HEK293 (cell line): ENCODE measurements around the gene C1QL4.
A peak's percentile ranks its signal among the peaks of the same experiment; 100 is the strongest.

Experiments
- FEZF1 ChIP-seq: fragments of 450-650 bp; formaldehyde crosslinking; IDR thresholded peaks from 2 replicates; pipeline ENCODE4 v1.5.1; 2016; ENCODE audit warnings: missing biosample characterization, missing genetic modification characterization
- GLI4 ChIP-seq: fragments of 450-650 bp; formaldehyde crosslinking; IDR thresholded peaks from 2 replicates; pipeline ENCODE4 v1.5.1; 2016; ENCODE audit warnings: missing biosample characterization, missing genetic modification characterization
- KLF1 ChIP-seq: fragments of 450-650 bp; formaldehyde crosslinking; IDR thresholded peaks from 2 replicates; pipeline ENCODE4 v1.5.1; 2016; ENCODE audit warnings: missing biosample characterization, missing genetic modification characterization
- PRDM1 ChIP-seq: fragments of 450-650 bp; formaldehyde crosslinking; IDR thresholded peaks from 2 replicates; pipeline ENCODE4; 2016; ENCODE audit warnings: missing biosample characterization, missing genetic modification characterization
- SALL2 ChIP-seq: fragments of 450-650 bp; formaldehyde crosslinking; IDR thresholded peaks from 2 replicates; pipeline ENCODE4 v1.5.0; 2017; ENCODE audit warnings: missing biosample characterization, mild to moderate bottlenecking, missing genetic modification characterization, borderline replicate concordance
- SCRT1 ChIP-seq: fragments of 450-650 bp; formaldehyde crosslinking; IDR thresholded peaks from 2 replicates; pipeline ENCODE4 v1.5.1; 2016; ENCODE audit warnings: missing biosample characterization, missing genetic modification characterization, borderline replicate concordance
- SCRT2 ChIP-seq: fragments of 450-650 bp; formaldehyde crosslinking; IDR thresholded peaks from 2 replicates; pipeline ENCODE4 v1.5.1; 2016; ENCODE audit warnings: missing biosample characterization, missing genetic modification characterization
- SP2 ChIP-seq: fragments of 450-650 bp; formaldehyde crosslinking; IDR thresholded peaks from 2 replicates; pipeline ENCODE4 v1.5.1; 2016; ENCODE audit warnings: missing biosample characterization, missing genetic modification characterization
- TRIM28 ChIP-seq: IDR thresholded peaks from 2 replicates; pipeline ENCODE4 v1.6.1; 2011; ENCODE audit warnings: low read length, control low read depth, borderline replicate concordance
- ZBTB1 ChIP-seq: fragments of 450-650 bp; formaldehyde crosslinking; IDR thresholded peaks from 2 replicates; pipeline ENCODE4 v1.5.1; 2016; ENCODE audit warnings: missing biosample characterization, missing genetic modification characterization
- ZBTB20 ChIP-seq: fragments of 450-650 bp; formaldehyde crosslinking; IDR thresholded peaks from 2 replicates; pipeline ENCODE4 v1.5.1; 2016; ENCODE audit warnings: missing biosample characterization, missing genetic modification characterization
- ZBTB21 ChIP-seq: fragments of 450-650 bp; formaldehyde crosslinking; IDR thresholded peaks from 2 replicates; pipeline ENCODE4 v1.5.1; 2017; ENCODE audit warnings: missing biosample characterization, missing genetic modification characterization
- ZBTB8A ChIP-seq: fragments of 450-650 bp; formaldehyde crosslinking; IDR thresholded peaks from 2 replicates; pipeline ENCODE4 v1.5.1; 2016; ENCODE audit warnings: missing biosample characterization, missing genetic modification characterization
- ZNF140 ChIP-seq: fragments of 450-650 bp; formaldehyde crosslinking; IDR thresholded peaks from 2 replicates; pipeline ENCODE4 v1.5.1; 2016; ENCODE audit warnings: missing biosample characterization, missing genetic modification characterization
- ZNF202 ChIP-seq: fragments of 450-650 bp; formaldehyde crosslinking; IDR thresholded peaks from 2 replicates; pipeline ENCODE4 v1.5.1; 2016; ENCODE audit warnings: missing biosample characterization, missing genetic modification characterization, borderline replicate concordance
- ZNF292 ChIP-seq: fragments of 450-650 bp; formaldehyde crosslinking; IDR thresholded peaks from 2 replicates; pipeline ENCODE4 v1.5.1; 2016; ENCODE audit warnings: low read depth, missing biosample characterization, missing genetic modification characterization, borderline replicate concordance
- ZNF341 ChIP-seq: fragments of 450-650 bp; formaldehyde crosslinking; IDR thresholded peaks from 2 replicates; pipeline ENCODE4; 2016; ENCODE audit warnings: low read depth, missing biosample characterization, missing genetic modification characterization
- ZNF350 ChIP-seq: fragments of 450-650 bp; formaldehyde crosslinking; IDR thresholded peaks from 2 replicates; pipeline ENCODE4 v1.5.0; 2017; ENCODE audit warnings: missing biosample characterization, mild to moderate bottlenecking, missing genetic modification characterization
- ZNF354C ChIP-seq: fragments of 450-650 bp; formaldehyde crosslinking; IDR thresholded peaks from 2 replicates; pipeline ENCODE4 v1.5.1; 2016; ENCODE audit warnings: missing biosample characterization, missing genetic modification characterization, low read depth, borderline replicate concordance
- ZNF391 ChIP-seq: fragments of 450-650 bp; formaldehyde crosslinking; IDR thresholded peaks from 2 replicates; pipeline ENCODE4 v1.5.1; 2016; ENCODE audit warnings: low read depth, missing biosample characterization, missing genetic modification characterization, borderline replicate concordance
- ZNF416 ChIP-seq: fragments of 450-650 bp; formaldehyde crosslinking; IDR thresholded peaks from 2 replicates; pipeline ENCODE4 v1.5.1; 2016; ENCODE audit warnings: missing biosample characterization, missing genetic modification characterization
- ZNF501 ChIP-seq: fragments of 450-650 bp; formaldehyde crosslinking; IDR thresholded peaks from 2 replicates; pipeline ENCODE4 v1.5.1; 2016; ENCODE audit warnings: missing biosample characterization, missing genetic modification characterization
- ZNF558 ChIP-seq: fragments of 450-650 bp; formaldehyde crosslinking; IDR thresholded peaks from 2 replicates; pipeline ENCODE4 v1.5.1; 2016; ENCODE audit warnings: missing biosample characterization, missing genetic modification characterization
- ZNF768 ChIP-seq: fragments of 450-650 bp; formaldehyde crosslinking; IDR thresholded peaks from 2 replicates; pipeline ENCODE4 v1.5.1; 2018; ENCODE audit warnings: missing biosample characterization, mild to moderate bottlenecking, missing genetic modification characterization
- ZNF830 ChIP-seq: fragments of 450-650 bp; IDR thresholded peaks from 2 replicates; pipeline ENCODE4 v1.5.0; 2018; ENCODE audit warnings: missing biosample characterization, missing genetic modification characterization, low read depth, mild to moderate bottlenecking, moderate library complexity
- TF ChIP-seq, protein P1 (sequence below): IDR thresholded peaks from 2 replicates; pipeline ENCODE4 v1.6.1; 2011; ENCODE audit warnings: mild to moderate bottlenecking, low read depth, low read length, borderline replicate concordance
- TF ChIP-seq, protein P2 (sequence below): fragments of 450-650 bp; formaldehyde crosslinking; IDR thresholded peaks from 2 replicates; pipeline ENCODE4 v1.5.1; 2016; ENCODE audit warnings: missing biosample characterization, missing genetic modification characterization
- TF ChIP-seq, protein P3 (sequence below): fragments of 450-650 bp; formaldehyde crosslinking; IDR thresholded peaks from 2 replicates; pipeline ENCODE4 v1.5.1; 2016; ENCODE audit warnings: missing biosample characterization, missing genetic modification characterization
- TF ChIP-seq, protein P4 (sequence below): fragments of 450-650 bp; formaldehyde crosslinking; IDR thresholded peaks from 2 replicates; pipeline ENCODE4 v1.5.1; 2017; ENCODE audit warnings: missing biosample characterization, missing genetic modification characterization
- TF ChIP-seq, protein P5 (sequence below): fragments of 450-650 bp; formaldehyde crosslinking; IDR thresholded peaks from 2 replicates; pipeline ENCODE4 v1.5.1; 2016; ENCODE audit warnings: missing biosample characterization, missing genetic modification characterization, low read depth
- TF ChIP-seq, protein P6 (sequence below): fragments of 450-650 bp; formaldehyde crosslinking; IDR thresholded peaks from 2 replicates; pipeline ENCODE4 v1.5.1; 2017; ENCODE audit warnings: missing biosample characterization, missing genetic modification characterization

The C1QL4 gene

DNA sequence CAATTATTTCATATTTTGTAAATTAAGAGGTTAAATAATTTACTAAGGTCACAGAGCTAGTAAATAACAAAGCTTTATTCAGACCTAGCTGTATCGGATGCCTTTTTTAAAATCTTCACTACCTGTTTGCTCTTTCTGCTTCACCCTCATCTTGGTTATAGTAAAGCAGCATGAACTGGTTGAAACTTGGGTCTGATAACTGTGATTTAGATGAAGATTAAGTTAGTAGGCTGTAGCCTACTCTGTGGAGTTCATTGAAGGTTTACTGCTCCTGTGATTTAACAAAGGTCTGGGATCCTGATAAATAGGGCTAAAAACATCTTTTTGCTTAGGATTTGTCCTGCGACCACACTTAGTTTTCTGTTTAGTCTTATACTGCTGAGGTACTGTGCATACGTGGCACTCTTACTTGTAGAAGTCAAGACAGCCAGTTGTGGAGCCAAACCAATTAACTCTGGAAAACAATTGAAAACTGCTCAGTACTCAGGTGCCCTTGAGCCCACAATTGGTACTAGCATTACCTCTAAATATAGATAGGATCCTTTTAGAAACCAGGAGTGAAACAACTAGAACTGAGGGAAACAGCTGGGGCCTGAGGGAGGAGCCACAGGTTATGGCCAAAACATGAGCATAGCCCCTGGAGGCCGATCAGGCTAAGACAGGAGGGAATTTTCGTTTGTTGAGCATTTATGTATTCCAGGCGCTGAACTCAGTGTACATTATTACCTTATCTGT lies 32.6 kb upstream of the C1QL4 start (continued):
- TF ChIP-seq ZBTB8A (tag by site-specific recombination) (0 out of 2 replicates have a peak, but pooled peaks have one; percentile 11), ZNF341 (tag by site-specific recombination) (no peak), TRIM28 (0 out of 2 replicates have a peak, but pooled peaks have one; percentile 31), ZNF350 (tag by site-specific recombination) (no peak), ZBTB20 (no peak), GLI4 (tag by site-specific recombination) (no peak), ZNF292 (tag by site-specific recombination) (no peak), ZNF140 (tag by site-specific recombination) (no peak), ZNF202 (tag by site-specific recombination) (no peak), ZNF416 (tag by site-specific recombination) (no peak), ZNF391 (no peak), ZNF558 (tag by site-specific recombination) (no peak), ZNF354C (tag by site-specific recombination) (no peak), SCRT1 (tag by site-specific recombination) (peak; percentile 95), KLF1 (tag by site-specific recombination) (no peak), SALL2 (tag by site-specific recombination) (no peak), ZBTB1 (tag by site-specific recombination) (no peak), ZNF830 (tag by site-specific recombination) (no peak), FEZF1 (no peak), PRDM1 (tag by site-specific recombination) (no peak), ZNF768 (no peak), SP2 (tag by site-specific recombination) (no peak), SCRT2 (tag by site-specific recombination) (peak; percentile 92), ZBTB21 (tag by site-specific recombination) (no peak), ZNF501 (tag by site-specific recombination) (no peak)
- TF ChIP-seq, protein P1, sequence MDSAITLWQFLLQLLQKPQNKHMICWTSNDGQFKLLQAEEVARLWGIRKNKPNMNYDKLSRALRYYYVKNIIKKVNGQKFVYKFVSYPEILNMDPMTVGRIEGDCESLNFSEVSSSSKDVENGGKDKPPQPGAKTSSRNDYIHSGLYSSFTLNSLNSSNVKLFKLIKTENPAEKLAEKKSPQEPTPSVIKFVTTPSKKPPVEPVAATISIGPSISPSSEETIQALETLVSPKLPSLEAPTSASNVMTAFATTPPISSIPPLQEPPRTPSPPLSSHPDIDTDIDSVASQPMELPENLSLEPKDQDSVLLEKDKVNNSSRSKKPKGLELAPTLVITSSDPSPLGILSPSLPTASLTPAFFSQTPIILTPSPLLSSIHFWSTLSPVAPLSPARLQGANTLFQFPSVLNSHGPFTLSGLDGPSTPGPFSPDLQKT = no peak
- TF ChIP-seq, protein P2, sequence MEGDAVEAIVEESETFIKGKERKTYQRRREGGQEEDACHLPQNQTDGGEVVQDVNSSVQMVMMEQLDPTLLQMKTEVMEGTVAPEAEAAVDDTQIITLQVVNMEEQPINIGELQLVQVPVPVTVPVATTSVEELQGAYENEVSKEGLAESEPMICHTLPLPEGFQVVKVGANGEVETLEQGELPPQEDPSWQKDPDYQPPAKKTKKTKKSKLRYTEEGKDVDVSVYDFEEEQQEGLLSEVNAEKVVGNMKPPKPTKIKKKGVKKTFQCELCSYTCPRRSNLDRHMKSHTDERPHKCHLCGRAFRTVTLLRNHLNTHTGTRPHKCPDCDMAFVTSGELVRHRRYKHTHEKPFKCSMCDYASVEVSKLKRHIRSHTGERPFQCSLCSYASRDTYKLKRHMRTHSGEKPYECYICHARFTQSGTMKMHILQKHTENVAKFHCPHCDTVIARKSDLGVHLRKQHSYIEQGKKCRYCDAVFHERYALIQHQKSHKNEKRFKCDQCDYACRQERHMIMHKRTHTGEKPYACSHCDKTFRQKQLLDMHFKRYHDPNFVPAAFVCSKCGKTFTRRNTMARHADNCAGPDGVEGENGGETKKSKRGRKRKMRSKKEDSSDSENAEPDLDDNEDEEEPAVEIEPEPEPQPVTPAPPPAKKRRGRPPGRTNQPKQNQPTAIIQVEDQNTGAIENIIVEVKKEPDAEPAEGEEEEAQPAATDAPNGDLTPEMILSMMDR (tag by site-specific recombination) = peak; percentile 18; the same call in 1 of the 2 replicates
- TF ChIP-seq, protein P3, sequence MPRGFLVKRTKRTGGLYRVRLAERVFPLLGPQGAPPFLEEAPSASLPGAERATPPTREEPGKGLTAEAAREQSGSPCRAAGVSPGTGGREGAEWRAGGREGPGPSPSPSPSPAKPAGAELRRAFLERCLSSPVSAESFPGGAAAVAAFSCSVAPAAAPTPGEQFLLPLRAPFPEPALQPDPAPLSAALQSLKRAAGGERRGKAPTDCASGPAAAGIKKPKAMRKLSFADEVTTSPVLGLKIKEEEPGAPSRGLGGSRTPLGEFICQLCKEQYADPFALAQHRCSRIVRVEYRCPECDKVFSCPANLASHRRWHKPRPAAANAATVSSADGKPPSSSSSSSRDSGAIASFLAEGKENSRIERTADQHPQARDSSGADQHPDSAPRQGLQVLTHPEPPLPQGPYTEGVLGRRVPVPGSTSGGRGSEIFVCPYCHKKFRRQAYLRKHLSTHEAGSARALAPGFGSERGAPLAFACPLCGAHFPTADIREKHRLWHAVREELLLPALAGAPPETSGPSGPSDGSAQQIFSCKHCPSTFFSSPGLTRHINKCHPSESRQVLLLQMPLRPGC (tag by site-specific recombination) = no peak
- TF ChIP-seq, protein P4, sequence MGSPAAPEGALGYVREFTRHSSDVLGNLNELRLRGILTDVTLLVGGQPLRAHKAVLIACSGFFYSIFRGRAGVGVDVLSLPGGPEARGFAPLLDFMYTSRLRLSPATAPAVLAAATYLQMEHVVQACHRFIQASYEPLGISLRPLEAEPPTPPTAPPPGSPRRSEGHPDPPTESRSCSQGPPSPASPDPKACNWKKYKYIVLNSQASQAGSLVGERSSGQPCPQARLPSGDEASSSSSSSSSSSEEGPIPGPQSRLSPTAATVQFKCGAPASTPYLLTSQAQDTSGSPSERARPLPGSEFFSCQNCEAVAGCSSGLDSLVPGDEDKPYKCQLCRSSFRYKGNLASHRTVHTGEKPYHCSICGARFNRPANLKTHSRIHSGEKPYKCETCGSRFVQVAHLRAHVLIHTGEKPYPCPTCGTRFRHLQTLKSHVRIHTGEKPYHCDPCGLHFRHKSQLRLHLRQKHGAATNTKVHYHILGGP = no peak
- TF ChIP-seq, protein P5, sequence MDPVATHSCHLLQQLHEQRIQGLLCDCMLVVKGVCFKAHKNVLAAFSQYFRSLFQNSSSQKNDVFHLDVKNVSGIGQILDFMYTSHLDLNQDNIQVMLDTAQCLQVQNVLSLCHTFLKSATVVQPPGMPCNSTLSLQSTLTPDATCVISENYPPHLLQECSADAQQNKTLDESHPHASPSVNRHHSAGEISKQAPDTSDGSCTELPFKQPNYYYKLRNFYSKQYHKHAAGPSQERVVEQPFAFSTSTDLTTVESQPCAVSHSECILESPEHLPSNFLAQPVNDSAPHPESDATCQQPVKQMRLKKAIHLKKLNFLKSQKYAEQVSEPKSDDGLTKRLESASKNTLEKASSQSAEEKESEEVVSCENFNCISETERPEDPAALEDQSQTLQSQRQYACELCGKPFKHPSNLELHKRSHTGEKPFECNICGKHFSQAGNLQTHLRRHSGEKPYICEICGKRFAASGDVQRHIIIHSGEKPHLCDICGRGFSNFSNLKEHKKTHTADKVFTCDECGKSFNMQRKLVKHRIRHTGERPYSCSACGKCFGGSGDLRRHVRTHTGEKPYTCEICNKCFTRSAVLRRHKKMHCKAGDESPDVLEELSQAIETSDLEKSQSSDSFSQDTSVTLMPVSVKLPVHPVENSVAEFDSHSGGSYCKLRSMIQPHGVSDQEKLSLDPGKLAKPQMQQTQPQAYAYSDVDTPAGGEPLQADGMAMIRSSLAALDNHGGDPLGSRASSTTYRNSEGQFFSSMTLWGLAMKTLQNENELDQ (tag by site-specific recombination) = no peak
- TF ChIP-seq, protein P6, sequence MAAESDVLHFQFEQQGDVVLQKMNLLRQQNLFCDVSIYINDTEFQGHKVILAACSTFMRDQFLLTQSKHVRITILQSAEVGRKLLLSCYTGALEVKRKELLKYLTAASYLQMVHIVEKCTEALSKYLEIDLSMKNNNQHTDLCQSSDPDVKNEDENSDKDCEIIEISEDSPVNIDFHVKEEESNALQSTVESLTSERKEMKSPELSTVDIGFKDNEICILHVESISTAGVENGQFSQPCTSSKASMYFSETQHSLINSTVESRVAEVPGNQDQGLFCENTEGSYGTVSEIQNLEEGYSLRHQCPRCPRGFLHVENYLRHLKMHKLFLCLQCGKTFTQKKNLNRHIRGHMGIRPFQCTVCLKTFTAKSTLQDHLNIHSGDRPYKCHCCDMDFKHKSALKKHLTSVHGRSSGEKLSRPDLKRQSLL (tag by site-specific recombination) = peak; percentile 72
